HepG2 (cell line): ENCODE measurements around the gene BBOF1. TPM values are rescaled to one million over a fixed set of nuclear protein-coding genes. Genes with fewer than 3 reads are reported as not detected.

ENCODE experiments used
- BCL3 ChIP-seq: sonication (generic); formaldehyde crosslinking; IDR thresholded peaks from 2 replicates; pipeline ENCODE4 v1.5.1; 2020; ENCODE audit warnings: mild to moderate bottlenecking, missing genetic modification reagents, moderate library complexity
- HDAC1 ChIP-seq: sonication (generic); formaldehyde crosslinking; IDR thresholded peaks from 2 replicates; pipeline ENCODE4 v1.5.1; 2020; ENCODE audit warnings: mild to moderate bottlenecking, missing genetic modification reagents
- IRF9 ChIP-seq: sonication (generic); formaldehyde crosslinking; IDR thresholded peaks from 2 replicates; pipeline ENCODE4 v1.8.0; 2022; ENCODE audit warnings: missing genetic modification reagents, mild to moderate bottlenecking, borderline replicate concordance
- KLF15 ChIP-seq: sonication (generic); formaldehyde crosslinking; IDR thresholded peaks from 2 replicates; pipeline ENCODE4 v1.8.1; 2023; ENCODE audit warnings: borderline replicate concordance, mild to moderate bottlenecking, inconsistent platforms, missing genetic modification reagents, mixed read lengths
- NCOA1 ChIP-seq: sonication (generic); formaldehyde crosslinking; IDR thresholded peaks from 2 replicates; pipeline ENCODE4 v1.9.0; 2021; ENCODE audit warnings: missing genetic modification reagents
- NCOA2 ChIP-seq: sonication (generic); formaldehyde crosslinking; IDR thresholded peaks from 2 replicates; pipeline ENCODE4 v1.8.0; 2022; ENCODE audit warnings: inconsistent platforms
- NFKBIZ ChIP-seq: IDR thresholded peaks from 2 replicates; pipeline ENCODE4 v1.6.1; 2018; ENCODE audit warnings: missing genetic modification reagents, missing compliant biosample characterization
- PATZ1 ChIP-seq: sonication (generic); formaldehyde crosslinking; IDR thresholded peaks from 2 replicates; pipeline ENCODE4 v1.4.0; 2020; ENCODE audit warnings: missing genetic modification reagents
- PHF21A ChIP-seq: sonication (generic); formaldehyde crosslinking; IDR thresholded peaks from 2 replicates; pipeline ENCODE4 v1.5.0; 2020; ENCODE audit warnings: mild to moderate bottlenecking, missing genetic modification reagents
- PLRG1 ChIP-seq: fragments of 450-650 bp; conservative IDR thresholded peaks from 2 replicates; pipeline ENCODE4 v1.6.1; 2016
- SAP130 ChIP-seq: IDR thresholded peaks from 2 replicates; pipeline ENCODE4 v1.6.1; 2016; ENCODE audit warnings: low read depth
- SKI ChIP-seq: fragments of 450-650 bp; IDR thresholded peaks from one replicate; pipeline ENCODE4 v1.6.1; 2018; ENCODE audit warnings: mild to moderate bottlenecking; ENCODE audit not compliant: partially characterized antibody
- SOX13 ChIP-seq, 3 experiments: fragments of 450-650 bp in 1 of 3; sonication (generic) in 1 of 3; formaldehyde crosslinking in 1 of 3; IDR thresholded peaks in 2 of 3; conservative IDR thresholded peaks in 1 of 3; 2 replicates each; pipeline versions ENCODE4 v1.5.0 to v1.6.1; 2016 to 2020; ENCODE audit warnings: antibody characterized with exemption in 1 of 3, mild to moderate bottlenecking in 1 of 3, missing compliant biosample characterization in 1 of 3, missing genetic modification reagents in 1 of 3, moderate library complexity in 1 of 3
- SP1 ChIP-seq, 2 experiments: fragments of 450-650 bp in 1 of 2; sonication (generic) in 1 of 2; formaldehyde crosslinking in 1 of 2; IDR thresholded peaks; 2 replicates each; pipeline versions ENCODE4 v1.4.0 to v1.6.1; 2016 to 2020; ENCODE audit warnings: missing genetic modification reagents in 1 of 2
- SSRP1 ChIP-seq: IDR thresholded peaks from 2 replicates; pipeline ENCODE4 v1.6.1; 2016; ENCODE audit warnings: control low read depth
- ZFP36L2 ChIP-seq: sonication (generic); formaldehyde crosslinking; IDR thresholded peaks from 2 replicates; pipeline ENCODE4 v1.4.0; 2020; ENCODE audit warnings: missing genetic modification reagents
- ZKSCAN8 ChIP-seq: IDR thresholded peaks from 2 replicates; pipeline ENCODE4 v1.6.1; 2016; ENCODE audit warnings: borderline replicate concordance, missing genetic modification reagents, missing compliant biosample characterization
- ZNF136 ChIP-seq: sonication (generic); formaldehyde crosslinking; IDR thresholded peaks from 2 replicates; pipeline ENCODE4 v1.8.1; 2022; ENCODE audit warnings: low read depth, mild to moderate bottlenecking, moderate library complexity, missing genetic modification reagents
- ZNF207 ChIP-seq: fragments of 450-650 bp; IDR thresholded peaks from 2 replicates; pipeline ENCODE4 v1.6.1; 2016; ENCODE audit warnings: antibody characterized with exemption, borderline replicate concordance
- ZNF232 ChIP-seq: sonication (generic); formaldehyde crosslinking; IDR thresholded peaks from 2 replicates; pipeline ENCODE4 v1.4.0; 2020; ENCODE audit warnings: missing genetic modification reagents, borderline replicate concordance
- ZNF441 ChIP-seq: sonication (generic); formaldehyde crosslinking; IDR thresholded peaks from 2 replicates; pipeline ENCODE4 v1.7.0; 2021; ENCODE audit warnings: missing genetic modification reagents, borderline replicate concordance
- ZNF530 ChIP-seq: sonication (generic); formaldehyde crosslinking; IDR thresholded peaks from 2 replicates; pipeline ENCODE4 v1.5.0; 2020; ENCODE audit warnings: low read depth, mild to moderate bottlenecking, missing genetic modification reagents
- ZNF576 ChIP-seq: sonication (generic); formaldehyde crosslinking; IDR thresholded peaks from 2 replicates; pipeline ENCODE4 v1.4.0; 2020; ENCODE audit warnings: mild to moderate bottlenecking, missing genetic modification reagents
- ZNF614 ChIP-seq: IDR thresholded peaks from 2 replicates; pipeline ENCODE4 v1.6.1; 2018; ENCODE audit warnings: missing biosample characterization, missing genetic modification reagents, inconsistent platforms, borderline replicate concordance
- ZNF670 ChIP-seq: sonication (generic); formaldehyde crosslinking; IDR thresholded peaks from 2 replicates; pipeline ENCODE4 v1.8.0; 2022; ENCODE audit warnings: mild to moderate bottlenecking, missing genetic modification reagents, borderline replicate concordance
- ZNF766 ChIP-seq: sonication (generic); formaldehyde crosslinking; IDR thresholded peaks from 2 replicates; pipeline ENCODE4 v1.5.0; 2020; ENCODE audit warnings: missing genetic modification reagents, borderline replicate concordance
- ZNF883 ChIP-seq: sonication (generic); formaldehyde crosslinking; IDR thresholded peaks from 2 replicates; pipeline ENCODE4 v1.5.1; 2020; ENCODE audit warnings: mild to moderate bottlenecking, missing genetic modification reagents; ENCODE audit errors: not compliant biosample characterization
- polyA plus RNA-seq, 8 experiments: library from polyadenylated mRNA; depleted of rRNA in 3 of 8; stranded (reverse) in 7 of 8; unstranded in 1 of 8; fragments of >200 nt; fragmentation: Illumina TruSeq in 4 of 8; extraction: Trizol in 4 of 8; gene quantifications; 2 replicates each; pipeline versions ENCODE4 v1.2.1 to v1.2.3, GENCODE V29; 2011 to 2016; ENCODE audit warnings: low read depth in 4 of 8, missing spikeins in 1 of 8, mixed read lengths in 1 of 8; ENCODE audit not compliant: insufficient read depth in 1 of 8
- total RNA-seq, 5 experiments: library from RNA; depleted of rRNA; stranded (reverse); fragments of >200 nt; fragmentation: Illumina TruSeq; extraction: Trizol; gene quantifications; 2 replicates each; pipeline ENCODE4 v1.2.3, GENCODE V29; 2016; ENCODE audit warnings: low read depth in 1 of 5

BBOF1 gene
- total and polyA plus RNA-seq, 2 of the 13 experiments (the other 11 are each of a cell fraction or from before 2014, with no cell fraction given): 1.6 to 2.3 TPM

GRCh38 chr14:73996731-73997107 is 22.4 kb upstream of the BBOF1 start (continued):
- TF ChIP-seq BCL3 (no peak), SP1 (IDR thresholded peaks at IDR 0.05) (no peak), SP1 (CRISPR knock-in tag; IDR thresholded peaks at IDR 0.05) (no peak), ZNF766 (CRISPR knock-in tag) (no peak), PLRG1 (no peak), PATZ1 (CRISPR knock-in tag) (0 out of 2 replicates have a peak, but pooled peaks have one; percentile 16), IRF9 (CRISPR knock-in tag) (no peak), PHF21A (CRISPR knock-in tag) (peak; percentile 60; the same call in 1 of the 2 replicates), ZNF883 (CRISPR knock-in tag) (no peak), SAP130 (CRISPR knock-in tag) (peak; percentile 59; the same call in 1 of the 2 replicates), ZNF232 (0 out of 2 replicates have a peak, but pooled peaks have one; percentile 39), ZNF441 (CRISPR knock-in tag) (peak; percentile 47; the same call in 1 of the 2 replicates), ZFP36L2 (CRISPR knock-in tag) (no peak), NCOA2 (CRISPR knock-in tag) (peak; percentile 79), ZNF530 (CRISPR knock-in tag) (no peak), ZNF670 (CRISPR knock-in tag) (peak; percentile 63; the same call in 1 of the 2 replicates), ZKSCAN8 (no peak; the same call in 1 of the 2 replicates), NFKBIZ (0 out of 2 replicates have a peak, but pooled peaks have one; percentile 20), NCOA1 (CRISPR knock-in tag) (peak; percentile 59; the same call in 1 of the 2 replicates), SOX13 (IDR thresholded peaks at IDR 0.05) (no peak), SOX13 (CRISPR knock-in tag; conservative IDR thresholded peaks at IDR 0.05 in 1 of 2, IDR thresholded peaks at IDR 0.05 in 1 of 2) (peak in 1 of 2 experiments; percentile 53; a peak in 1 of 4 replicates), ZNF614 (CRISPR knock-in tag) (0 out of 2 replicates have a peak, but pooled peaks have one; percentile 41), HDAC1 (CRISPR knock-in tag) (peak; percentile 59; the same call in 1 of the 2 replicates), KLF15 (CRISPR knock-in tag) (no peak), ZNF576 (no peak), ZNF207 (no peak), SKI (no peak), SSRP1 (CRISPR knock-in tag) (peak; percentile 85; the same call in 1 of the 2 replicates), ZNF136 (no peak)
